ENCODE results near the gene RPS6KA1.

DNA sequence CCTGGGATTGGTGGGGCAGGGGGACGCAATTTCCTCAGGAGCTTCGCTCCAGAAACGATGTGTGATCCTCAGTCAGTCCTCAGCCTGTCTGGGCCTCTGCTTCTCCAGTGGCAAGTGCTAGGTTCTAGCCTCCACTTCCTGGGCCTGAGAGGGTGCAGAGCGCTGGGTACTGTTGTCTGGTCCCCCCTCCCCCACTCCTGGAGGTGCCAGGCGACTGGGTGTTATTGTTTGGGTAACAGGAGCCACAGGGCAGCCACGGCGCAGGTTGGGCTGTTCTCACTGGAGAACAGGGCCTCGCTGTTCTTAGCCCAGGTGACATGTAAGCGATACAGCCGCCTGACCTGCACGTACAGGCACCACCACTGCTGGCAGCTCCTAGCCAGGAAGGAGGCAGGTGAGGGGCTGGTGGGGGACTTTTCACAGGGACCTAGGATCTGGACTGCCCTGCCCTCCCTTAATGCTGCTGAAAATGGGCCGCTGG lies 2.1 kb downstream of the RPS6KA1 start:
- TF ChIP-seq, protein P1, sequence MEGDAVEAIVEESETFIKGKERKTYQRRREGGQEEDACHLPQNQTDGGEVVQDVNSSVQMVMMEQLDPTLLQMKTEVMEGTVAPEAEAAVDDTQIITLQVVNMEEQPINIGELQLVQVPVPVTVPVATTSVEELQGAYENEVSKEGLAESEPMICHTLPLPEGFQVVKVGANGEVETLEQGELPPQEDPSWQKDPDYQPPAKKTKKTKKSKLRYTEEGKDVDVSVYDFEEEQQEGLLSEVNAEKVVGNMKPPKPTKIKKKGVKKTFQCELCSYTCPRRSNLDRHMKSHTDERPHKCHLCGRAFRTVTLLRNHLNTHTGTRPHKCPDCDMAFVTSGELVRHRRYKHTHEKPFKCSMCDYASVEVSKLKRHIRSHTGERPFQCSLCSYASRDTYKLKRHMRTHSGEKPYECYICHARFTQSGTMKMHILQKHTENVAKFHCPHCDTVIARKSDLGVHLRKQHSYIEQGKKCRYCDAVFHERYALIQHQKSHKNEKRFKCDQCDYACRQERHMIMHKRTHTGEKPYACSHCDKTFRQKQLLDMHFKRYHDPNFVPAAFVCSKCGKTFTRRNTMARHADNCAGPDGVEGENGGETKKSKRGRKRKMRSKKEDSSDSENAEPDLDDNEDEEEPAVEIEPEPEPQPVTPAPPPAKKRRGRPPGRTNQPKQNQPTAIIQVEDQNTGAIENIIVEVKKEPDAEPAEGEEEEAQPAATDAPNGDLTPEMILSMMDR (optimal IDR thresholded peaks at IDR 0.05 in 1 of 3, IDR thresholded peaks at IDR 0.05 in 1 of 3, conservative IDR thresholded peaks at IDR 0.05 in 1 of 3; ENCODE audit: extremely low read depth in 1 of 3, insufficient read depth in 2 of 3, low read length in 3 of 3): no peak
- TF ChIP-seq EZH2 (IDR thresholded peaks at IDR 0.05; ENCODE audit: low read length): no peak
